Measurements from ENCODE around the gene ZNF830. TPM values are rescaled to one million over a fixed set of nuclear protein-coding genes. Genes with fewer than 3 reads are reported as not detected.

ZNF830 gene
- total and polyA plus RNA-seq, 2 of the 4 experiments (the other 2 are of a cell fraction) = 5.5 to 6.6 TPM

GRCh38 chr17:34974794-34975785 lies 13.8 kb downstream of the ZNF830 start (continued):
- TF ChIP-seq CHD1 (IDR thresholded peaks at IDR 0.05; ENCODE audit: low read depth, low read length) = no peak

GRCh38 chr17:34979153-34979552 lies 17.8 kb downstream of the ZNF830 start:
- H3K56ac ChIP-seq (ENCODE audit: extremely low read depth, insufficient read depth, low read length) = no peak overlapping the region
- ATAC-seq (ENCODE audit: low read depth) (no peak), DNase-seq (no peak)
- H3K4me2 ChIP-seq (ENCODE audit: low read depth, low read length) = 0 out of 2 replicates have a peak overlapping the region, but pooled peaks have one; percentile 18
- H4K20me1 ChIP-seq (ENCODE audit: insufficient read depth, low read length) = no peaks in the 10 kb centered on the region
- no peak overlapping the region for H2BK120ac ChIP-seq (ENCODE audit: low read depth, low read length)
- no peak overlapping the region for H2BK5ac ChIP-seq (ENCODE audit: low read depth, low read length, poor library complexity, severe bottlenecking)
- H3K79me1 ChIP-seq (ENCODE audit: low read depth in 1 of 2, low read length in 2 of 2) = peaks cover 16 to 27% of the 10 kb centered on the region in 2 experiments
- dilution Hi-C loops (cut with HindIII; ENCODE audit: low sequenced_read_pairs, unreplicated experiment) (no loop called here), in situ Hi-C loops (cut with MboI; ENCODE audit: low sequenced_read_pairs) (loop anchor here (25.0 kb wide), 1 partner anchor 608 kb away; the partner anchor contains the start of genes AP2B1 and PEX12), intact Hi-C loops (cut with micrococcal nuclease) (no loop called here)
- no peak overlapping the region for H2BK20ac ChIP-seq (ENCODE audit: low read depth, low read length)
- no peak overlapping the region for H4K91ac ChIP-seq (ENCODE audit: insufficient read depth, low read depth, low read length)
- H3K4me3 ChIP-seq (ENCODE audit: insufficient read depth, low read depth, low read length) = no peak overlapping the region
- no peak overlapping the region for H3K14ac ChIP-seq (replicated peaks; ENCODE audit: low read depth, low read length)
- H3K9ac ChIP-seq (ENCODE audit: low read depth, low read length) = no peak overlapping the region
- H2AK9ac ChIP-seq (replicated peaks; ENCODE audit: low read depth, low read length, poor library complexity) = peak overlapping the region; percentile 35
- CTCF ChIA-PET = interaction anchor here (0.6 kb wide), 1 partner anchor 260 kb away, joined by 6 read pairs; no protein-coding TSS in a partner anchor
- H2AFZ ChIP-seq (replicated peaks; ENCODE audit: low read length, poor library complexity) = no peak overlapping the region
- H3K27me3 ChIP-seq (ENCODE audit: control insufficient read depth, insufficient read depth, low read length) = no peaks in the 10 kb centered on the region
- peak overlapping the region; percentile 14; the same call in 1 of the 2 replicates for H3K23ac ChIP-seq (ENCODE audit: low read depth, low read length)
- H3K18ac ChIP-seq (ENCODE audit: low read depth, low read length) = no peak overlapping the region
- H3K36me3 ChIP-seq (ENCODE audit: control insufficient read depth, insufficient read depth, low read length) = peaks cover 4% of the 10 kb centered on the region; the same call in 1 of the 2 replicates
- peaks cover 7% of the 10 kb centered on the region for H3K4me1 ChIP-seq (ENCODE audit: control insufficient read depth, insufficient read depth, low read length)
- H2AK5ac ChIP-seq (ENCODE audit: low read depth, low read length) = no peak overlapping the region
- H3K27ac ChIP-seq (ENCODE audit: insufficient read depth, low read length) = no peak overlapping the region
- TF ChIP-seq CEBPB (IDR thresholded peaks at IDR 0.05; ENCODE audit: low read depth, low read length) = no peak
- TF ChIP-seq POLR2A (IDR thresholded peaks at IDR 0.05; ENCODE audit: low read depth, low read length) = no peak
- no peak for TF ChIP-seq NFE2L2 (IDR thresholded peaks at IDR 0.05; ENCODE audit: low read depth, low read length)
- no peak for TF ChIP-seq MXI1 (IDR thresholded peaks at IDR 0.05; ENCODE audit: borderline replicate concordance, low read depth, low read length)
- TF ChIP-seq RCOR1 (IDR thresholded peaks at IDR 0.05; ENCODE audit: insufficient replicate concordance, low read length) = no peak
- no peak for TF ChIP-seq SMC3 (IDR thresholded peaks at IDR 0.05; ENCODE audit: low read depth, low read length)
- no peaks in the 10 kb centered on the region for H3K9me3 ChIP-seq (ENCODE audit: control insufficient read depth, insufficient read depth, low read length)
- H3K4ac ChIP-seq (ENCODE audit: low read depth, low read length) = peak overlapping the region; percentile 2; the same call in 1 of the 2 replicates
- 0 out of 2 replicates have a peak, but pooled peaks cover 3% of the 10 kb centered on the region for H3K9me1 ChIP-seq (ENCODE audit: insufficient read depth, low read length)
- H4K5ac ChIP-seq (ENCODE audit: low read depth, low read length) = peak overlapping the region; percentile 46
- no TSS peak for BruUV-seq (replicated peaks)
- WGBS, 2 experiments (ENCODE audit: extremely low coverage in 2 of 2, insufficient read length in 1 of 2) = 92% methylated on average over 2 of the region's 7 CpGs; no CpG with 5 or more reads in 1 of the 2 experiments
- H2BK15ac ChIP-seq (ENCODE audit: low read depth, low read length) = no peak overlapping the region
- POLR2A ChIA-PET (ENCODE audit: unreplicated experiment) = no interaction called here
- peak overlapping the region; percentile 68 to 74; a peak in 2 of 4 replicates for H4K8ac ChIP-seq (ENCODE audit: low read depth in 2 of 2, low read length in 2 of 2)

All from IMR-90 (cell line).